Measurements from ENCODE around the gene DISC1.

The DISC1 gene

GRCh38 chr1:231770506-231771175 lies 144.1 kb downstream of the DISC1 start:
- CTCF ChIA-PET, result interaction anchor here (0.8 kb wide), 1 partner anchor 14 kb away, joined by 4 read pairs; no protein-coding TSS in a partner anchor

GRCh38 chr1:231774719-231775335 lies 148.2 kb downstream of the DISC1 start:
- no peak for TF ChIP-seq FOXA1 (IDR thresholded peaks at IDR 0.05)
- TF ChIP-seq HDGF (IDR thresholded peaks at IDR 0.05; ENCODE audit: borderline replicate concordance), result no peak
- TF ChIP-seq, protein P1, sequence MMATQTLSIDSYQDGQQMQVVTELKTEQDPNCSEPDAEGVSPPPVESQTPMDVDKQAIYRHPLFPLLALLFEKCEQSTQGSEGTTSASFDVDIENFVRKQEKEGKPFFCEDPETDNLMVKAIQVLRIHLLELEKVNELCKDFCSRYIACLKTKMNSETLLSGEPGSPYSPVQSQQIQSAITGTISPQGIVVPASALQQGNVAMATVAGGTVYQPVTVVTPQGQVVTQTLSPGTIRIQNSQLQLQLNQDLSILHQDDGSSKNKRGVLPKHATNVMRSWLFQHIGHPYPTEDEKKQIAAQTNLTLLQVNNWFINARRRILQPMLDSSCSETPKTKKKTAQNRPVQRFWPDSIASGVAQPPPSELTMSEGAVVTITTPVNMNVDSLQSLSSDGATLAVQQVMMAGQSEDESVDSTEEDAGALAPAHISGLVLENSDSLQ (IDR thresholded peaks at IDR 0.05), result no peak
- TF ChIP-seq ZNF384 (IDR thresholded peaks at IDR 0.05), result no peak
- POLR2A ChIA-PET, result no interaction called here
- no peak for DNase-seq (ENCODE audit: extremely low spot score)
- CTCF ChIA-PET, result no interaction called here

More at GRCh38 chr1:231770506-231771175, 144.1 kb downstream of the DISC1 start:
- TF ChIP-seq FOXA1 (IDR thresholded peaks at IDR 0.05) (no peak), ARNT (IDR thresholded peaks at IDR 0.05) (no peak), ZNF384 (IDR thresholded peaks at IDR 0.05) (no peak), FOXK2 (IDR thresholded peaks at IDR 0.05) (no peak), CTBP1 (IDR thresholded peaks at IDR 0.05; ENCODE audit: borderline replicate concordance) (no peak), L3MBTL2 (conservative IDR thresholded peaks at IDR 0.05) (no peak), BHLHE40 (IDR thresholded peaks at IDR 0.05; ENCODE audit: borderline replicate concordance) (no peak)
- TF ChIP-seq, protein P1 (IDR thresholded peaks at IDR 0.05), result no peak
- POLR2A ChIA-PET, result no interaction called here
- DNase-seq (ENCODE audit: extremely low spot score), result no peak

- DNase-seq (ENCODE audit: extremely low spot score), result no peak
- TF ChIP-seq BHLHE40 (IDR thresholded peaks at IDR 0.05; ENCODE audit: borderline replicate concordance) (no peak), ELF4 (IDR thresholded peaks at IDR 0.05) (no peak), SUZ12 (IDR thresholded peaks at IDR 0.05) (no peak), FOXM1 (IDR thresholded peaks at IDR 0.05; ENCODE audit: borderline replicate concordance) (no peak), CTBP1 (IDR thresholded peaks at IDR 0.05; ENCODE audit: borderline replicate concordance) (no peak), FOXK2 (IDR thresholded peaks at IDR 0.05) (no peak), ZNF384 (IDR thresholded peaks at IDR 0.05) (no peak), HDGF (IDR thresholded peaks at IDR 0.05; ENCODE audit: borderline replicate concordance) (no peak), L3MBTL2 (conservative IDR thresholded peaks at IDR 0.05) (no peak), SP1 (IDR thresholded peaks at IDR 0.05) (no peak)
- TF ChIP-seq, protein P1 (IDR thresholded peaks at IDR 0.05), result no peak
- CTCF ChIA-PET, result interaction anchor here (0.6 kb wide), 1 partner anchor 24 kb away, joined by 3 read pairs; no protein-coding TSS in a partner anchor
- POLR2A ChIA-PET, result no interaction called here
Measured at GRCh38 chr1:231776010-231776756, 149.6 kb downstream of the DISC1 start.

DNA sequence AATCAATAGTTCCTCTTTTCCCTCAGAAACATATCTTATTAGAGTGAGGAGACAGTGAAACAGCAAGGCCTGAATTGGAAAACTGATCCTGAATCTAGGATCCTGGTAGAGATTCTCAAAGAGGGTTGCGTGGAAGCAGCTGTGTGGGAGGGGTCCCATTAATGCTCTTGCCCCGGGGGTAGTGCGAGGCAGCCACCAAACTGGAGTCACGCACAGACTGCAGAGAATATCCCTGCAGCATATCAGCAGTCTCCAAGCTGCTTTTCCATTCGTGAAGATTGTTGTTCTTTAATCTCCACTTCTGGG lies 150.1 kb downstream of the DISC1 start:
- ChIA-PET CTCF (interaction anchor here (0.6 kb wide), 1 partner anchor 25 kb away, joined by 3 read pairs; no protein-coding TSS in a partner anchor), POLR2A (no interaction called here)
- DNase-seq (ENCODE audit: extremely low spot score), result no peak

GRCh38 chr1:231778009-231778719 lies 151.6 kb downstream of the DISC1 start:
- DNase-seq (ENCODE audit: extremely low spot score), result no peak
- POLR2A ChIA-PET, result no interaction called here
- CTCF ChIA-PET, result interaction anchor here (1.0 kb wide), 1 partner anchor 21 kb away, joined by 3 read pairs; no protein-coding TSS in a partner anchor
- TF ChIP-seq BHLHE40 (IDR thresholded peaks at IDR 0.05; ENCODE audit: borderline replicate concordance) (no peak), FOXA1 (IDR thresholded peaks at IDR 0.05) (no peak), CTBP1 (IDR thresholded peaks at IDR 0.05; ENCODE audit: borderline replicate concordance) (no peak), FOXM1 (IDR thresholded peaks at IDR 0.05; ENCODE audit: borderline replicate concordance) (no peak), ARNT (IDR thresholded peaks at IDR 0.05) (no peak), SUZ12 (IDR thresholded peaks at IDR 0.05) (no peak), SP1 (IDR thresholded peaks at IDR 0.05) (no peak), ELF4 (IDR thresholded peaks at IDR 0.05) (no peak), HDGF (IDR thresholded peaks at IDR 0.05; ENCODE audit: borderline replicate concordance) (no peak), FOXK2 (IDR thresholded peaks at IDR 0.05) (no peak), TARDBP (IDR thresholded peaks at IDR 0.05) (no peak), L3MBTL2 (conservative IDR thresholded peaks at IDR 0.05) (no peak), LEF1 (IDR thresholded peaks at IDR 0.05; ENCODE audit: borderline replicate concordance) (no peak), ZNF384 (IDR thresholded peaks at IDR 0.05) (no peak), NFRKB (IDR thresholded peaks at IDR 0.05) (no peak)
- TF ChIP-seq, protein P1 (IDR thresholded peaks at IDR 0.05), result no peak

More for the DNA sequence above, 150.1 kb downstream of the DISC1 start:
- TF ChIP-seq HDGF (IDR thresholded peaks at IDR 0.05; ENCODE audit: borderline replicate concordance) (no peak), BHLHE40 (IDR thresholded peaks at IDR 0.05; ENCODE audit: borderline replicate concordance) (no peak), CTBP1 (IDR thresholded peaks at IDR 0.05; ENCODE audit: borderline replicate concordance) (no peak), NFRKB (IDR thresholded peaks at IDR 0.05) (no peak)
